HG02571 (cell line): ENCODE data around the gene LSM11.

Source experiments
- ATAC-seq: cut with Tn5 transposase; IDR thresholded peaks from one replicate; pipeline ENCODE4 v1.9.1; 2021; ENCODE audit warnings: mild to moderate bottlenecking, moderate library complexity; ENCODE audit not compliant: unreplicated experiment

The LSM11 gene

GRCh38 chr5:157732596-157733262 is 10.8 kb upstream of the LSM11 start:
- ATAC-seq = no peak

- no peak for ATAC-seq
Observed at GRCh38 chr5:157734436-157734835, 9.1 kb upstream of the LSM11 start.

DNA sequence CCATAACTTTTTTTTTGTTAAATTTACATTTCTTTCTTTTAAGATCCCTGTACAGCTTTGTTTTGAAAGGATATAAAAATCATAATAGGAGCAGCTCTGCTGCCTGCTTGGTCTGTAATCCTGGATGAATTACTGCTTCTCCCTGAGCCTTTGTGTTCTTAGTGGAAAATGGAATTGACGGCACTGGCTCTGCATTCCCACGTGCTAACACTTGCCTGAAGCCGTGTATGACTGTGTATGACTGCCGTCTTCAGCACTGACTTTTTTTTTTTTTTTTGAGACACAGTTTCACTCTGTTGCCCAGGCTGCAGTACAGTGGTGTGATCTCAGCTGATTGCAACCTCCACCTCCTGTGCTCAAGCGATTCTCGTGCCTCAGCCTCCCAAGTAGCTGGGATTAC is 7.5 kb upstream of the LSM11 start:
- ATAC-seq = no peak

DNA sequence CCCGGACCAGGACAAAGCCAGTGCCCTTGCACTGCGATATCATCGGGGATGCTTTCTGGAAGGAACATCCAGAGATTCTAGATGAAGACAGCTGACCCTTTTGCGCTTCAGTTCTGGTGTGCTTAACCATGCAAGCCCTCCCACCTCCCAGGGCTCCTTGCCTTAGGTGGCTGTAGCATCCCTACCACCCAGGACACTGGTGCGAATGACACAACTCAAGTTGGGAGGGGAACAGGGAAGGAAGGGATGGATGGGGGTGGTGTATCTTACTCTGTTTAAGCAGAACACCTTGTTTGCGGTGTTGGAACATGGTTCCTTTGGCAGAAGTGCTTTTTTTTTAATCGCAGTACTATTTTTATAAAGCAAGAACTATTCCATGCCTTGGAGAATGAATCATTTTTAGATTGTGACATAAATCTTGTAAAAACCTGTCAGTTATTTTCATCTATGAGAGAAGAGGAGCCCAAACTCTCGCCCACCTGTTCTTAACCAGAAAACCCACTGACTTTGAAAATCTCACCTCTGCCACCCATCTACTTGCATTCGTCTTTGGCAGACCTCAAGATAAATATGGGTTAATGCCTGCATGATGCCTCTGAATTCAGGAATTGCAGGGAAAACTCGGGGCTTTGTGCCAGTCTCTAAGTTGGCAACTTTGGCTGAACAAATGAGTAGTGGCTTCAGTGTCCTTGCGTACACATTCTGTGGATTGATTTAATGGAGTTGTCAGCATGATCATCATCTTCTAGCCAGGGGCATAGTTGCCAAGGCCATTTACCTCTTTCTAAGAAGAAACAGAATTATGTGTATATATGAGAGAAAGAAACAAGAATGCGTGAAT is 3.9 kb upstream of the LSM11 start:
- ATAC-seq = no peak

DNA sequence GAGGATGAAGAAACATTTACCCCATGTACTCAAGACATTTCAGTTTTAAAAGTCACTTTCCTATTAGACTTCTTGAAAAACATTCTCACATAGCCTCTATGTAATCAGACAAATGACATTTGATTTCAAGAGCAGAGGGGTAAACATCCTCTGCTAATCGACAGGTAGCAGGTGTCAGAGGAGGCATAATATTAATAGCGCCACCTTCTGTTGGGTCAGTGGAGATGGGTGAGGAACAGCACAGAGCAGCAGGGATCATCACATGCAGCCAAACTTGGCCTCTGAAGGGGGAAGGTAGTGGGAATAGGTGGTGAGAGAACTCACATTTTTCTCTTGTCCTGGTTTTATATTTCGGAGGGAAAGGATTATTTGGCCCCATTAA is 3.3 kb upstream of the LSM11 start:
- no peak for ATAC-seq

- no peak for ATAC-seq
Observed at GRCh38 chr5:157741131-157741530, 2.4 kb upstream of the LSM11 start.

DNA sequence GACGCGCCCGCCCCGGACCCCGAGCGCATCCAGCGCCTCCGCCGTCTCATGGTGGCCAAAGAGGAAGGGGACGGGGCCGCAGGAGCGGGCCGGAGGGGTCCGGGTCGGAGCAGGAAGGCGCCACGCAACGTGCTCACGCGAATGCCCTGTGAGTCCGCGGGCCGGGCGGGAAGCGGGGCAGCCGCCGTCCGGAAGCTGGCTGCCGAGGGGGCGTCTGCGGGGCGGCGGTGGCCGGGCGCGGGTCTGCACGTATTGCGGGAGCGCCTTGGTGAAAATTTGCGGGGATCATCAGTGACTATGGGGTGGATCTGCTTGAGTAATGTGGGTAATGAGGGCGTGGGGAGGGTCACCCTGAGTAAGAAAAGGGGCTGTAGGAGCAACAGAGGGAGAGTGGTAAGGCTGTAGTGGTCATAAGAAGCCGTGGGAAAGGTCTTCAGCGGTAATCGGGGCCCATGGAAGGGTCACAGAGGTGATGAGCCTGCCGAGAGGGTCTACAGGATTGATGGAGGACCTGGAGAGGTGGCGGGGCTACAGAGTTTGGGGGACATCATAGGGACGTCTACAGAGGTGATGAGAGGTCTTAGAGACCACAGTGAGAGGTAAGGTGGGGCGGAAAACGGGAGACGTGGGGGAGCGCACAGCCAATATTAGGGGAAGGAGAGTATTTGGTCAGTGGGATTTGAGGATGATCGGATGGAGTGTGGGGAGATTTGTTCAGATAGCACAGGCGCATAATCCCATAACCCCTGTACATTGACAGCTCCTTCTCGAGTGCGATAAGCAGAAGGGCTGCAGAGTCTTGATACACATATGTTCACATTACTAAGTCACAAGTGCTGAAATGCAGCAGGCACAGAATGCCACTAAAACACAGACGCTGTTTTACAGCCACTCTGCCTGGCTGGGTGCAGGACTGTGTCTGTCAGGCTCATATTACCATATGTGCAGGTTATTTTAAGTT is 819 bp downstream of the LSM11 start:
- peak; percentile 24 for ATAC-seq

DNA sequence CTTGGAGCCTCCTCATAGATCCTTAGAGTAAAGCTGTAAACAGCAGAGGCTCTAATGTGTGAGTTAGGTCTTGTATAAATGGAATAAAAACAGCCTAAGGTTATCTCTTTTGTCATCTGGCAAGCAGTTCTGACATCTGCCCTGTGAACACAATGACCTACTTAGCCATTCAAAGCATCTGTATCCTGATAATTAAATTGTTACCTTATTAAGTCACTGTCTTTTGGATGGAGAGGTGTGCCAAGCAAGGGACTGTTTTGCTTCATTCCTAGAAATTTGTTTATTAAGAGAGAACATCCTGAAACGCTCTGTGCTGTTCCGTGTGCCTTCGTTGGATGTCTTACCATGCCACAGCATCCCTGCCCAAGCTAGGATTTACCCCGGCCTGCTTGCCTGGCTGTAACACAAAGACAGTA is 1.5 kb downstream of the LSM11 start:
- no peak for ATAC-seq

DNA sequence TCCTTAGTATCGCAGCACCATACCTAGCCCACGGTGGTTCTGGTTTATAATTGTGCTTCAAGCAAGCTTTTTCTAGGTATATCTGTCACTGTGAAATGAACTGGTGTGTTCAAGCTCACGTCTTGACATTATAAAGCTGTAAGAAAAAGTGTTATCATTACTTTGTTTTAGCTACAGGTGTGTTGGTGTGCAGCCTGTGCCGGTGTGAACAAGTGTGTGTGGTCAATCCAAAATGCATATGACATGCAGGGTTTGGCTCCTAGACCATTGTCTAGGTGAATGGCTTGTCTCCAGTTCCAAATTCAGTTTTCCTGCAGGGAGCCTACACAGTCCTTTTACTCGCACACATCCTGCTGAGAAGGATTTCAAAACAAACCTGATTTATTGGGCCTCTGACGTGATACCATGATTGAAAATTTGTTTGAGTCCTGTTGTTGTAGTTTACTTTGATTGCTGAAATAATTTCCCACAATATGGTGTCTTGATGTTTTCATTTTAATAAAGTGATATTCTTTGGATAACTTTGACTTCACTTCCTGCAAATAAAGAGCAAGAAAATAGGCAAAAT is 3.7 kb downstream of the LSM11 start:
- no peak for ATAC-seq

DNA sequence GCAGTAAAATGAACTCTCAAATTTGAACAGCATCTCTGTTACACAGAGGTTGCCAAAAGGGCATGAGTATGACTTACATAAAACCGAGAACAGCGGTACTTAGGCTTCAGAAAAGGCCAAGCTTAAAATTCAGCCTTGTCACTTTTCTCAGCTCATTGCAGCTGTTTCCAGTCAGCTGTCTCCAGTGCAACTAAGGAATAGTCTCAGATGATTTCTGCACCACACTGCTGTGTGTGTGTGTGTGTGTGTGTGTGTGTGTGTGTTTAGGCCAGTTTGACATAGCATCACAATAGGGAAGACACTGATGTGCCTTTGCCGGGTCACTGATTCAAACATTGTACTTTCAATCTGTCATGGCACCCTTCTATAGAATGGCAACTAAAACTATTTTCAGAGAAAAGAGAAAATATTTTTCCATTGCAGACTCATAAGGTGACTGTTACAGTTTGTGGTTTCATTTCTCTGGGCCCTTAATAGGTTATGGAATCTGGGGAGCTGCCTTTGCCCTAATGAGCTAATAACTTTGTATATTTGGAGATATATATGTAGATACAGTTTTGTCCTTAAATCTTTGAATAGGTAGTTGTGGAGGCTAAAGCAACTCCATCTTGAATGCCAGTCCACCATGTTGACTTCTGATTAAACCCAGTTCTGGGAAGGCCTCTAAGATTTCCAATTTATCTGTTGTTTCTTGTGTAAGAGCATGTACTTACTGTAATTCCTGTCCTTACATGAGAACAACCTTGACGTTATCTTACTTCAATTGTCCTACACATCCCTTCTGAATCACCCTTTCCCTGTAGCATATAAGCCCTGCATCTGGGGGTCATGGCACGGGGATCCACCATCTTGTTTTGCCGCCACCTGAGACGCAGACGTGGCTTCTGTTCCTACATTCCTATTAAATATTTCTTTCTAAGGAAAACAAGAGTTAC is 4.5 kb downstream of the LSM11 start:
- ATAC-seq = no peak

- no peak for ATAC-seq
Observed at GRCh38 chr5:157748760-157749461, 5.4 kb downstream of the LSM11 start.

GRCh38 chr5:157749462-157749799 is 5.9 kb downstream of the LSM11 start:
- ATAC-seq = no peak

DNA sequence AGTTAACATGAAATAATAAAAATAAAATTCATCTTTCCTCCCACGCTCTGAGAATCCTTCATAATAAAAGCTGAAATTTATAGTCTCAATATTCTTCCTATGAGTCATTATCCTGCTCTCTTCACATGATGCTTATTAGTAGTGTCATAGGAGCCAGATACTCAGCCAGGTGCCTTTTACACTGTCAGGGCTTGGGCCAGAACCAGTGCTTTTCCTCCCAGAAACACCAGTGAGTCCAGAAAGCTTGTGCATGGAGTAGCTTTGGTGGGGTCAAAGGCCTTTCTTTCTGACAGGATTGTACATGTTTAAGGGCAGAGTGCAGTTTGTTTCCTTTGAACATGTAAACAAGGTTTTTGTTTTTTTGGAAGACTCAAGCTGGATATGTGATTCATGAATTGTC is 6.8 kb downstream of the LSM11 start:
- ATAC-seq = no peak

DNA sequence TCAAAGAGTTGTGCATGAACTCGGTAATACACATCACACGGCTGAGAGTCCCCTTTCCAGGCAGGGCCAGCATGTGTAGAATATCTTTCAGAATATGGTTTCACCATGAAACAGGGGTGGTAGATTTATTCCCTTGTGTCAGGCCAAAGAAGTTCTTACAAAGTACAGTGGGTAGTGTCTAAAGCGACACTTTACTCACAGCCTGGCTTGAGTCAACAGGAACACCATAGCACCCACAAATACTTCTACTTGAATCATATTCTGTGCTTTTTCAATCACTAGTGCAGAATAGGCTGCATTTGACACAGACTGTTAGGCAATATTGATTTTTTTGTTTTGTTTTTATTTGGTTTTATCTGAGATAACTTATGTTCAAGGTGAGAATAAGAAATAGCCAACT is 12.6 kb downstream of the LSM11 start:
- ATAC-seq = no peak

DNA sequence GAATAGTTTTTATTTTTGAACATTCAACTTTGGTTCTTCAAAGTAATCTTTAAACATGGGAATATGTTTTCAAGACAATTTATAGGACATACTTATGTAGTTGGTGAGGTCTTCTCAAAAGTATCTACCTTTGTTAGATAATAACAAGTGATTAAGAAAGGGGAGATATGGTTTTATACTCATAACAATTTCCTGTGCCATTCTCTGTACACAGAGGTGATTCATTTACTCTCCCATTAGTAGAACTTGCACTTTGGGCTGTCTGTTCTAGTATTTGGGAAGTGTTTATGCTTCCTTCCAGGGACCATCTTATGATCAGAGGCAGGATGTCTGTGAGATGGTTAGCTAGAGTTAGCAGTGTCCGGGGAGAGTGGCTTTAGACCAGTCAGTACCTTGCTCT is 15.2 kb downstream of the LSM11 start:
- no peak for ATAC-seq

- peak; percentile 62 for ATAC-seq
Observed at GRCh38 chr5:157761690-157762621, 18.4 kb downstream of the LSM11 start.

GRCh38 chr5:157764531-157764930 is 21.0 kb downstream of the LSM11 start:
- ATAC-seq = no peak

DNA sequence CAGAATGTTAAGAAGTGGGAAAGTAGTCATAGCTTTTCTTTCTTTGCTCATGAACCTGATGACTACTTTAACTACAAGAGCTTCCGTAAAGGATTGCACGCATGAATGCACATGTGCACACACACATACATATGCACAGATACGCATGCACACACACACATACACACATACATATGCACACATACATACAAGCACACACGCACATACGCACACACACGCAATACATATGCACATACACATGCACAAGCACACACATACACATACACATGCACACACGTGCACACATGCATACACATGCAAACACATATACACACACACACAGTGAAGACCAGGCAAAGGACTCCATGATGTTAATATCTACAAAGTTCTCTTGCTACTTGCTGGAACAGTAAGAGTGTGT is 22.9 kb downstream of the LSM11 start:
- ATAC-seq = no peak
